Superior temporal gyrus (tissue), 1 donor: ENCODE measurements around the gene TOGARAM1.

Source experiments
- DNase-seq: peaks from one replicate; pipeline ENCODE4 v3.0.0-alpha.2; 2016; ENCODE audit errors: extremely low spot score

TOGARAM1 gene

GRCh38 chr14:44961554-44962333 lies at the start of gene TOGARAM1, which contains the start of gene KLHL28:
Gene TOGARAM1, plus strand, starts transcription at chr14:44962190. Its CDS starts 232 bp downstream, at chr14:44962422.
Gene KLHL28, minus strand, starts transcription at chr14:44961947. Its CDS starts 16,019 bp downstream, at chr14:44945928.
- DNase-seq = peak; percentile 100

- DNase-seq = no peak
Measured at GRCh38 chr14:44914849-44915248, 47.1 kb upstream of the TOGARAM1 start.

GRCh38 chr14:44928793-44929192 lies 33.2 kb upstream of the TOGARAM1 start:
- DNase-seq = no peak

GRCh38 chr14:44935155-44935554 lies 26.8 kb upstream of the TOGARAM1 start:
- no peak for DNase-seq

GRCh38 chr14:44937547-44937946 lies 24.4 kb upstream of the TOGARAM1 start:
- no peak for DNase-seq

- no peak for DNase-seq
Measured at GRCh38 chr14:44940211-44940610, 21.8 kb upstream of the TOGARAM1 start.

GRCh38 chr14:44940944-44941343 lies 21.0 kb upstream of the TOGARAM1 start:
- DNase-seq = no peak

GRCh38 chr14:44941591-44941990 lies 20.4 kb upstream of the TOGARAM1 start:
- DNase-seq = no peak

- DNase-seq = no peak
Measured at GRCh38 chr14:44942436-44942835, 19.6 kb upstream of the TOGARAM1 start.

GRCh38 chr14:44944107-44944506 lies 17.9 kb upstream of the TOGARAM1 start:
- no peak for DNase-seq

GRCh38 chr14:44945264-44945663 lies 16.7 kb upstream of the TOGARAM1 start:
- no peak for DNase-seq

- DNase-seq = no peak
Measured at GRCh38 chr14:44951051-44951450, 10.9 kb upstream of the TOGARAM1 start.

GRCh38 chr14:44952391-44953110 lies 9.4 kb upstream of the TOGARAM1 start:
- DNase-seq = no peak

- DNase-seq = no peak
Measured at GRCh38 chr14:44954750-44955149, 7.2 kb upstream of the TOGARAM1 start.

- DNase-seq = no peak
Measured at GRCh38 chr14:44955528-44955927, 6.5 kb upstream of the TOGARAM1 start.

- DNase-seq = no peak
Measured at GRCh38 chr14:44956866-44957265, 5.1 kb upstream of the TOGARAM1 start.

- no peak for DNase-seq
Measured at GRCh38 chr14:44959538-44959937, 2.5 kb upstream of the TOGARAM1 start.

- no peak for DNase-seq
Measured at GRCh38 chr14:44960146-44960545, 1.8 kb upstream of the TOGARAM1 start.

- DNase-seq = no peak
Measured at GRCh38 chr14:44960646-44961045, 1.3 kb upstream of the TOGARAM1 start.

- peak; percentile 51 for DNase-seq
Measured at GRCh38 chr14:44961151-44961553, 838 bp upstream of the TOGARAM1 start.

- DNase-seq = peak; percentile 54
Measured at GRCh38 chr14:44962334-44963043, 499 bp downstream of the TOGARAM1 start.

GRCh38 chr14:44963044-44963528 lies 1.1 kb downstream of the TOGARAM1 start:
- DNase-seq = no peak
